Stimulated activated effector memory CD8-positive, alpha-beta T cell treated with anti-CD3 and anti-CD28 coated beads, Interleukin-12 subunit alpha, Interleukin-12 subunit beta, amount 100 ng/mL, for 72 hours (primary cell): Measurements from ENCODE around the gene NR2C2AP.
A peak's percentile ranks its signal among the peaks of the same experiment; 100 is the strongest.
"Not testable (repeated sequence)": the region's sequence is repeated elsewhere in the genome, so short reads cannot be mapped to it uniquely, and the experiment has no call there.

Experiments
- ATAC-seq: fragments of 150-1000 bp; cut with Tn5 transposase; 2 replicates; pipeline ENCODE4 v1.10.0; 2021
- DNase-seq, 2 donors: peaks; one replicate each; pipeline ENCODE4 v3.0.0; 2021 to 2022; ENCODE audit warnings: low spot score in 2 of 2
- H3K27ac Mint-ChIP-seq: one replicate; pipeline ENCODE4 v1.8.0; 2022; ENCODE audit warnings: mild to moderate bottlenecking, mixed read lengths
- H3K36me3 Mint-ChIP-seq: one replicate; pipeline ENCODE4 v1.8.0; 2022; ENCODE audit warnings: mild to moderate bottlenecking, mixed read lengths
- H3K4me1 Mint-ChIP-seq: one replicate; pipeline ENCODE4 v1.8.0; 2022; ENCODE audit warnings: mixed read lengths
- H3K4me3 Mint-ChIP-seq: one replicate; pipeline ENCODE4 v1.8.0; 2022; ENCODE audit warnings: mild to moderate bottlenecking, mixed read lengths
- H3K9me3 Mint-ChIP-seq: one replicate; pipeline ENCODE4 v1.8.0; 2022; ENCODE audit warnings: mixed read lengths

Gene NR2C2AP

GRCh38 chr19:19224150-19224851, 21.1 kb upstream of the NR2C2AP start:
- ATAC-seq (no peak), DNase-seq (no peak)
- no peaks in the 10 kb centered on the region for H3K9me3 Mint-ChIP-seq
- peaks cover 6% of the 10 kb centered on the region for H3K4me1 Mint-ChIP-seq
- H3K36me3 Mint-ChIP-seq, result no peaks in the 10 kb centered on the region
- H3K27ac Mint-ChIP-seq, result no peak overlapping the region
- peak overlapping the region; percentile 71 for H3K4me3 Mint-ChIP-seq

GRCh38 chr19:19223636-19224035, 20.4 kb upstream of the NR2C2AP start:
- no peak for DNase-seq
- Mint-ChIP-seq H3K4me1 (peaks cover 6% of the 10 kb centered on the region), H3K27ac (no peak overlapping the region), H3K9me3 (no peaks in the 10 kb centered on the region), H3K36me3 (no peaks in the 10 kb centered on the region), H3K4me3 (no peak overlapping the region)
- ATAC-seq, result no peak

GRCh38 chr19:19223060-19223459, 19.8 kb upstream of the NR2C2AP start:
- no peak overlapping the region for H3K4me3 Mint-ChIP-seq
- no peak overlapping the region for H3K27ac Mint-ChIP-seq
- DNase-seq (no peak), ATAC-seq (no peak)
- H3K4me1 Mint-ChIP-seq, result peaks cover 6% of the 10 kb centered on the region
- no peaks in the 10 kb centered on the region for H3K36me3 Mint-ChIP-seq
- no peaks in the 10 kb centered on the region for H3K9me3 Mint-ChIP-seq

GRCh38 chr19:19221000-19221399, 17.8 kb upstream of the NR2C2AP start:
- not testable (repeated sequence) for ATAC-seq, H3K36me3 Mint-ChIP-seq, H3K4me1 Mint-ChIP-seq, DNase-seq, H3K9me3 Mint-ChIP-seq, H3K4me3 Mint-ChIP-seq, H3K27ac Mint-ChIP-seq

- Mint-ChIP-seq H3K9me3 (no peaks in the 10 kb centered on the region), H3K4me3 (no peak overlapping the region), H3K4me1 (peaks cover 10% of the 10 kb centered on the region), H3K36me3 (no peaks in the 10 kb centered on the region), H3K27ac (no peak overlapping the region)
- DNase-seq (no peak), ATAC-seq (no peak)
Observed at GRCh38 chr19:19218911-19219310, 15.7 kb upstream of the NR2C2AP start.

GRCh38 chr19:19217099-19217498, 13.9 kb upstream of the NR2C2AP start:
- Mint-ChIP-seq H3K4me3 (no peak overlapping the region), H3K4me1 (peaks cover 20% of the 10 kb centered on the region)
- no peak for DNase-seq

GRCh38 chr19:19215792-19216191, 12.6 kb upstream of the NR2C2AP start:
- no peak overlapping the region for H3K4me3 Mint-ChIP-seq
- no peak for ATAC-seq
- no peaks in the 10 kb centered on the region for H3K36me3 Mint-ChIP-seq
- H3K4me1 Mint-ChIP-seq, result peaks cover 20% of the 10 kb centered on the region
- no peak overlapping the region for H3K27ac Mint-ChIP-seq
- DNase-seq, result no peak
- H3K9me3 Mint-ChIP-seq, result no peaks in the 10 kb centered on the region

More at GRCh38 chr19:19217099-19217498, 13.9 kb upstream of the NR2C2AP start:
- no peaks in the 10 kb centered on the region for H3K36me3 Mint-ChIP-seq
- no peak for ATAC-seq
- H3K27ac Mint-ChIP-seq, result no peak overlapping the region
- H3K9me3 Mint-ChIP-seq, result no peaks in the 10 kb centered on the region

- Mint-ChIP-seq H3K27ac (no peak overlapping the region), H3K4me3 (no peak overlapping the region), H3K4me1 (peaks cover 20% of the 10 kb centered on the region), H3K36me3 (no peaks in the 10 kb centered on the region), H3K9me3 (no peaks in the 10 kb centered on the region)
- ATAC-seq, result no peak
- DNase-seq, result no peak
Observed at GRCh38 chr19:19214892-19215291, 11.7 kb upstream of the NR2C2AP start.

GRCh38 chr19:19214159-19214490, 10.9 kb upstream of the NR2C2AP start:
- ATAC-seq (no peak), DNase-seq (no peak)
- Mint-ChIP-seq H3K36me3 (no peaks in the 10 kb centered on the region), H3K4me1 (peaks cover 20% of the 10 kb centered on the region), H3K27ac (no peak overlapping the region), H3K4me3 (no peak overlapping the region), H3K9me3 (no peaks in the 10 kb centered on the region)

- H3K9me3 Mint-ChIP-seq, result no peaks in the 10 kb centered on the region
Observed at GRCh38 chr19:19213426-19214158, 10.4 kb upstream of the NR2C2AP start.

GRCh38 chr19:19212916-19213315, 9.7 kb upstream of the NR2C2AP start:
- no peak overlapping the region for H3K4me3 Mint-ChIP-seq
- no peak for DNase-seq
- peaks cover 21% of the 10 kb centered on the region for H3K4me1 Mint-ChIP-seq
- no peak for ATAC-seq
- H3K27ac Mint-ChIP-seq, result no peak overlapping the region
- H3K36me3 Mint-ChIP-seq, result no peaks in the 10 kb centered on the region
- H3K9me3 Mint-ChIP-seq, result no peaks in the 10 kb centered on the region

More at GRCh38 chr19:19213426-19214158, 10.4 kb upstream of the NR2C2AP start:
- Mint-ChIP-seq H3K4me3 (no peak overlapping the region), H3K36me3 (no peaks in the 10 kb centered on the region), H3K27ac (no peak overlapping the region), H3K4me1 (peaks cover 20% of the 10 kb centered on the region)
- ATAC-seq (no peak), DNase-seq (no peak)

- Mint-ChIP-seq H3K4me1 (peaks cover 33% of the 10 kb centered on the region), H3K36me3 (no peaks in the 10 kb centered on the region), H3K27ac (no peak within 1 kb of the TSS), H3K4me3 (no peak within 1 kb of the TSS), H3K9me3 (no peaks in the 10 kb centered on the region)
- DNase-seq (no peak), ATAC-seq (no peak)
Observed at GRCh38 chr19:19211499-19212420, 8.5 kb upstream of the NR2C2AP start, which contains the start of gene NCAN. TSS of gene NCAN (plus strand) at chr19:19211958. CDS start at chr19:19216954, 4,996 bp downstream.

GRCh38 chr19:19209372-19209771, 6.2 kb upstream of the NR2C2AP start:
- no peaks in the 10 kb centered on the region for H3K9me3 Mint-ChIP-seq
- ATAC-seq, result no peak
- H3K4me3 Mint-ChIP-seq, result no peak overlapping the region

GRCh38 chr19:19207637-19208572, 4.7 kb upstream of the NR2C2AP start:
- Mint-ChIP-seq H3K27ac (peak overlapping the region; percentile 12), H3K4me3 (no peak overlapping the region), H3K4me1 (peaks cover 25% of the 10 kb centered on the region), H3K9me3 (no peaks in the 10 kb centered on the region), H3K36me3 (peaks cover 14% of the 10 kb centered on the region)
- no peak for ATAC-seq
- no peak for DNase-seq

More at GRCh38 chr19:19209372-19209771, 6.2 kb upstream of the NR2C2AP start:
- DNase-seq, result no peak
- peaks cover 31% of the 10 kb centered on the region for H3K4me1 Mint-ChIP-seq
- H3K36me3 Mint-ChIP-seq, result no peaks in the 10 kb centered on the region
- no peak overlapping the region for H3K27ac Mint-ChIP-seq
